A204.1 (cell line): ENCODE results near the gene LILRB3.
"Not testable (repeated sequence)": the region's sequence is repeated elsewhere in the genome, so short reads cannot be mapped to it uniquely, and the experiment has no call there.

Experiments used
- FAIRE-seq: peaks from 2 replicates; lab custom pipeline; 2012; peaks lifted over from hg19 to GRCh38; lab: Jason Lieb, UNC

Gene LILRB3

GRCh38 chr19:54189145-54189734 is 33.6 kb downstream of the LILRB3 start, which contains the start of gene MBOAT7:
Gene MBOAT7, minus strand, starts transcription at chr19:54189580. Its CDS starts 1,072 bp downstream, at chr19:54188508.
- no peak for FAIRE-seq

- FAIRE-seq = no peak
These were observed 34.5 kb downstream of the LILRB3 start for GRCh38 chr19:54188215-54188871.

DNA sequence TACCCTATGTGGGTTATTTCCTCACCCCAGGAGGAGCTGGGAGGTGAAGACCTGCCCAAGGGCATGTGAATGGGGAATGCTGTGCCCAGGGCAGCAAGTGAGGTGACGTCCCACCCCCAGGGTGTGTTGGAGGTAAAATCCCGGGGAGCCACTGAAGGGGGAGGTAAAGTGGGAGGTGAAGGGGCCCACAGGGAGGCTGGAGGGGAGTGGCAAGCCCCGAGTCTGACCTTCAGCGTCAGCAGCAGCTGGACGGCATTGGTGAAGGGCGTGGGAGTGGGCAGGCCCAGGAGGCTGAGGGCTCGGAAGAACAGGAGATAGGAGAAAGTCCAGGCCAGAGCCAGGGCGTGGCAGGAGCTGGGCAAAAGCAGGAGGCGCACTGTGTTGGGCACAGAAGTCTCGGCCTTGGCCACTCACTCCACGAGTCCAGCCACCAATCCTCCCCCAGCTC is 35.8 kb downstream of the LILRB3 start:
- FAIRE-seq = no peak

DNA sequence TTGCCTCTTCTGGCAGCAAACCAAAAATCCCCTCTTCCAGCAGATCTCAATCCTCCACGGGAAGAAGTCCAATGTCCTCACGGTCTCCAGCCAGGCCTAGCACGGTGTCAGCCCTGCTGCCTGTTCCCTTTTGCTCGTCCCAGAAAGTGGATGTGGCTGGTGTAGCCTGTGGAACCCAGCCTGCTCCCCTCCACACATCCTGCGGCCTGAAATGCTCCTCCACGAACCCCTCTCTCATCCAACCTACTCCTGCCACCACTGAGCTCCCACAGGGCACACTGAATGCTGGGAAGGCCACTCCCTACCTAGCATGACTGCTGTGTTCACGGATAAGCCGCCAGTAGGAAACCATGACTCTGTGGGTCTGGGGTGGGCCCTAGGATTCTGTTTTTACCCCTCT is 36.5 kb downstream of the LILRB3 start:
- no peak for FAIRE-seq

DNA sequence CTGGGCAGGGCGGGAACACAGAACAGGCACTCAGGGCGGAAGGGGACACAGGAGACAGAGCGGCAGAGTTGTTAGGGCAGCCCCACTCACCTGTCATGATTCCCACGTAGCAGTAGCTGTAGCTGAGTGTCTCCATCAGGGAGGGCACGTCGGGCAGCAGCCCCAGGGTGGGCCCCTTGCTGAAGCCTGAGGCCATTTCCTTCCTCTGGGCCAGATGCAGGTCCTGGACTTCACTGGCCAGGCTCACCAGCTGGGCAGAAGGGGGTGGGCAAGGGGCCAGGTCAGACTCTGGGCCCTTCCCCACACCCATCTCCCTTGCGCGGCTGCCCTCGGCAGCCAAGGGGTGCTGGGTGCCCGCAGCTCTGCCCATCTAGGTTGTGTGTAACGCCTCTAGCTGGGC is 39.4 kb downstream of the LILRB3 start:
- no peak for FAIRE-seq

- not testable (repeated sequence) for FAIRE-seq
These were observed 40.9 kb downstream of the LILRB3 start for GRCh38 chr19:54181894-54182293.

- FAIRE-seq = no peak
These were observed 42.1 kb downstream of the LILRB3 start for GRCh38 chr19:54180691-54181091.

DNA sequence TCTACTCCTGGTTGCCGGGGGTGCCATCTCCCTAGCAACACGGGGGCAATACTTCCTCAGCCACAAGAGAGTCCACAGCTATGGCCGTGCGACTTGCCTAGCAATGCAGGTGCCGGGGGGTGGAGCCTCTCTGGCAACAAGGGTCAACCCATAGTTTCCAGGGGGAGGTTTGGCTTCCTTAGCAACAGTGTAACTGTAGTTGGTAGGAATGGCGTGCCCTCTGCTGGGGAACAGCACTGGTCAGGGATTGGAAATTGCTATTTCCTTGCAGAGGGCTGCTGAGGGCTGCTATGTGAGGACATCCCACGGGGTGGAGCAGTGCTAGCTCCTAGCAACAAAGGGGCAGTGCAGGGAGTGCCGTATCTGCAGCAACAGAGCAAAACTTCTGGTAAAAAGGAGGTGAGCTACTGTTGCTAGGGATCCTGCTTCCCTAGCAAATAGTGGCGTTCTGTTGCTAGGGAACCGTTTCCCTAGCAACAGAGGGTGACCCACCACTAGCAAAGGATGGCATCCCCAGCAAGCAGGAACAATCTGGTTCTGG is 42.8 kb downstream of the LILRB3 start:
- peak; percentile 92 for FAIRE-seq

DNA sequence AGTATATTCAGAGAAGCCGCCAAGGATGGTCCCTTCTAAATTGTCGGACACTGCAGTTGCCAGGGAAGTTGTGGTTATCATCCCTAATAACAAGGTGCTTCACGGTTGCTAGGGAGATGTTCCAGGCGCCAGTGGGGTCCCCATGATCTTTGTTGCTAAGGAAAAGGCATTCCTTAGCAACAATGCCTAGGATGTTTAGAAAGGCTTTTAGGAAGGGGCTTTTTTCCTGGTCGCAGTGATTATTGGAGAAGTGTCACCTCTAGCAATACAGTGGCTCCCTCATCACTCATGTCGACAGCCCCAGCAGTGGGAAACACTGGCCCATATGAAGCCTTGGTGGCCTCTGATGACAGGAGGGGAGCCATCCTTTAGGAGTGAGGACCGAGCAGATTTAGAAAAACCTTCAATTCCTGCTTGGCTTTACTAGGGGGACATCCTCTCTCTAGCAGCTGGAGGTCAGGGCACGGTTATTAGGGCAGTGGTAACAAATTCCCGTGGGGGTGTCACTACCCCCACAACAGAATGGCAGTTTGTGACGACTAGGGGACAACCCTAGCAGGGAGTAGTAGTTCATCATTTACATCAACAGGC is 43.5 kb downstream of the LILRB3 start:
- no peak for FAIRE-seq

- no peak for FAIRE-seq
These were observed 44.1 kb downstream of the LILRB3 start for GRCh38 chr19:54178581-54179261.

DNA sequence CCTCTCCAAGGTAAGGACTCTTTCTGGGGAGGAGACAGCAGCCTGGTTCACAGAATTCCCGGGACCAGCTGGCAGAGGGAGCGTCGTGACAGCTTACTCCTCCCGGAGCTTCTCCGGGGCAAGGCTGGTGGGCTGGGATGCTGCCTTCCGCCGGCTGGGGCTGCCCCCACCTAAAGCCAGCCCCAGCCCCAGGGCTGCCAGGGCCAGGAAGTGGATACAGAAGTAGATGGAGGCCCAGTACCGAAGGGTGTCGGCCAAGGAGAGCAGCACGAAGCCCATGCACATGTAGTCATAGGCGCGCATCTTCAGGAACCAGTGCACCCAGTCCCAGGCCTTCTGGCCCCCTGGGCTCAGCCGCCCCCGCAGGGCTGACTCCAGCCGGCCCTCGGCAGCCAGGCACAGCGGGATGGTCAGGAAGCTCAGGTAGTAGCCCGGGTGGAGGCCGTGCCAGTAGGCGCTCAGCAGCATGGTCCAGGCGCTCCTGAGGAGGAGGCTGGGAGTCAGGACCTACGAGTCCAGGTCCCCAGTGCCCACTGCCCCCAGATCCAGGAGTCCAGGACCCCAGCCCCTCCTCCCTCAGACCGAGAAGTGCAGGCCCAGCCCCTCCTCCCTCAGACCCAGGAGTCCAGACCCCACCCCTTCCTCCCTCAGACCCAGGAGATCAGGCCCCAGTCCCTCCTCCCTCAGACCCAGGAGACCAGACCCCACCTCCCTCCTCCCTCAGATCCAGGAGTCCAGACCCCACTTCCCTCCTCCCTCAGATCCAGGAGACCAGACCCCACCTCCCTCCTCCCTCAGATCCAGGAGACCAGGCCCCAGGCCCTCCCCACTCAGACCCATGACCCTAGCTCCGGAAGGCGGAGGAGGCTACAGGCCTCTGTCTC is 48.6 kb downstream of the LILRB3 start:
- no peak for FAIRE-seq

- FAIRE-seq = no peak
These were observed 49.5 kb downstream of the LILRB3 start for GRCh38 chr19:54173359-54173699.

- no peak for FAIRE-seq
These were observed 50.1 kb downstream of the LILRB3 start, which contains the start of gene TMC4 for GRCh38 chr19:54172471-54173358. Gene TMC4, minus strand, starts transcription at chr19:54173160. Its CDS starts 43 bp downstream, at chr19:54173117.

- not testable (repeated sequence) for FAIRE-seq
These were observed 50.9 kb downstream of the LILRB3 start for GRCh38 chr19:54171736-54172431.

- no peak for FAIRE-seq
These were observed 53.6 kb downstream of the LILRB3 start for GRCh38 chr19:54169149-54169740.

DNA sequence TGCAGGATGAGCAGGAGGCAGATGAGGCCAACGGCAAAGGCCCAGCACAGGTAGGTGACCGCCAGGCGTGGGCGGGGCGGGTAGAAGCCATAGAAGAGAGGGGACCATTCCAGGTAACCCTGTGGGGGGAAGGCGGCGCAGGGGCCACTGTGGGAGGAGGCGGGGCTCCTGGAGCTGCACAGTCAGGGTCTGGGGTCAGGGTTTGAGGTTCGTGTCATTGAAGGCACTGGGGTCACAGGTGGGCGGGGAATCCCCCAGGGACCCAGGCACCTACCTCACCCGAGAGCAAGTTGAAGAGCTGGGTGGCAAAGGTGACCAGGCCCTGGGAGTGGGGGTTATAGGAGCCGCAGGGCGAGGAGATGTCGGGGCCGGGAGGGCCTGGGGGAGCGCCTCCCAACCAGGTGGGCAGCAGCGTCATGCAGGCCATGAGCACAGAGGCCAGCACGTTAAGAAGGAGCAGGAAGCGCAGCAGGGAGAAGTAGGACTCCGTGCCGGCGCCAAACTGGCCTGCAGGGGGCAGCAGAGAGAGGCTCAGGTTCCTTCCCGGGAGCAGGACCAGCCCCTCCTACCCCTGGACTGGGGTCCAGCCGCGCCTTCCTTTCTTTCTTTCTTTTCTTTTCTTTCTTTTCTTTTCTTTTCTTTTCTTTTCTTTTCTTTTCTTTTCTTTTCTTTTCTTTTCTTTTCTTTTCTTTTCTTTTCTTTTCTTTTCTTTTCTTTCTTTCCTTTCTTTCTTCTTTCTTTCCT is 54.5 kb downstream of the LILRB3 start:
- no peak for FAIRE-seq
